NK-92 (cell line): Measurements from ENCODE around the gene SPC25.
"Not testable (repeated sequence)": the region's sequence is repeated elsewhere in the genome, so short reads cannot be mapped to it uniquely, and the experiment has no call there.

Source experiments
- DNase-seq: peaks from one replicate; lab custom pipeline; 2025; ENCODE audit not compliant: unreplicated experiment; lab: John Stamatoyannopoulos, UW

The SPC25 gene

DNA sequence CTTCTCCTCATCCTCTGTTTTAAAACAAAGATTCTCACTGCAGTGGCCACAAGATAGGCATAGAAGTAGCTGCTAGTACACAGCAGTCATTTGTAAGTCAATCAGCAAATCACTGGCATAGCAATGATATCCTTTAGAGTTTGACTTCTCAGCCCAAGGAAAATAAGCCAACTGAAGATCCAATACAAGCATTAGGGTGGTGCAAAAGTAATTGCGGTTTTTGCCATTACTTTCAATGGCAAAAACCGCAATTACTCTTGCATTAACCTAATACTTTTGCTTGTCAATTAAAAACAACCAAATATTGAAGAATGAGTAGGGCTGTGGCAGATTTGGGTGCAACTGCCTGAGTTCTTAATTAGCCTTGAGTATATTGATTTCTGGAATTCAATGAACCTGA, 13.7 kb upstream of the SPC25 start:
- no peak for DNase-seq

- no peak for DNase-seq
Observed at GRCh38 chr2:168901003-168901402, 10.8 kb upstream of the SPC25 start, which contains the start of gene G6PC2. Gene G6PC2 (plus strand): TSS chr2:168901291. CDS start chr2:168901332, 41 bp downstream.

GRCh38 chr2:168897449-168897848, 7.2 kb upstream of the SPC25 start:
- no peak for DNase-seq

GRCh38 chr2:168896783-168897182, 6.6 kb upstream of the SPC25 start:
- no peak for DNase-seq

DNA sequence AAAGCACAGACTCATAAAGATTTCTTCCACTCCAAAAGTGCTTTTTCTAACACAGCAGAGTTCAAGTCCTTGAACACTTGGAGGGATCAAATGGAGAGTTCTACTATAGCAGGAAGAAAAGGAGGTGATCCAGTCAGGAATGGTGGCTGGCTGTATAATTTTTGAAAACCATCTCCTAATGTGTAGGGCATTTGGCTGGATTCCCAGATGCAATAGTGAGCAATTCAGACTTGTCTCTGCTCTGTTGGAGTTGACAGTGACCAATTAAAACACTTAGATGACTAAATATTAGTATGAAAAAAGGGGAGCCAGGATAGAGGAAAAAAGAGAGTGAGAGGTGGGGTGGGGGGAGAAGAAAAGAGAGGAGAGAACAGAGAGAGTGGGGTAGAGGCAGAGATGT, 5.5 kb upstream of the SPC25 start:
- no peak for DNase-seq

GRCh38 chr2:168894720-168895119, 4.5 kb upstream of the SPC25 start:
- DNase-seq, result no peak

- DNase-seq, result no peak
Observed at GRCh38 chr2:168894101-168894500, 3.9 kb upstream of the SPC25 start.

- DNase-seq, result no peak
Observed at GRCh38 chr2:168892327-168892726, 2.1 kb upstream of the SPC25 start.

DNA sequence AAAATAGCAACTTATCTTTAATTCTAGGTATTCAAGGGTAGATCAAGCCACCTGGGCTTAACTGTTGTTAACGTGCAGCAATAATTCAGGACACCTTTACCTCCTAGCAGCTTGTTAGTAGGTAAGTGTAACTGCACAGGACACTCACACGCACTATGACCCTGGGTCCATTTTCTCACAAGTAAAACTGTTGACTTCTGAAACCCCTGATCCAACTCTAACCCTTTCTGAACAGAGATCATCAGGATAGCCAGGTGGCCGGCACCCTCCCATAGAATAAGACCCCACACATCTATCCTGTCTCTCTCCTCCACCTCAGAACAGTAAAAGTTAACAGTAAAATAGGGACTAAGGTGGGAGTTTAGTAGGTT, 610 bp downstream of the SPC25 start:
- no peak for DNase-seq

GRCh38 chr2:168884975-168885374, 5.3 kb downstream of the SPC25 start:
- DNase-seq, result no peak

DNA sequence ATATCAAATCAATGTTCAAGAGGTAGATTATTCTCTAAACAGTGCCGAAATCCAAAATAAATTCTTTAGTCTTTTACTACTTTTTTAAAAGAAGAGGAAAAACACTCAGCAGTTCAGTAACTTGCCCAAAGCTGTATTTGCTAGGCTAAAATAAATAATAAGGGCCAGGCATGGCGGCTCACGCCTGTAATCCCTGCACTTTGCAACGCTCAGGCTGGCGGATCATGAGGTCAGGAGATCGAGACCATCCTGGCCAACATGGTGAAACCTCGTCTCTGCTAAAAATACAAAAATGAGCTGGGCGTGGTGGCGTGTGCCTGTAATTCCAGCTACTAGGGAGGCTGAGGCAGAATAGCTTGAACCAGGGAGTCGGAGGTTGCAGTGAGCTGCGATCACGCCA, 8.1 kb downstream of the SPC25 start:
- DNase-seq, result not testable (repeated sequence)

GRCh38 chr2:168874368-168875054, 15.7 kb downstream of the SPC25 start:
- no peak for DNase-seq

DNA sequence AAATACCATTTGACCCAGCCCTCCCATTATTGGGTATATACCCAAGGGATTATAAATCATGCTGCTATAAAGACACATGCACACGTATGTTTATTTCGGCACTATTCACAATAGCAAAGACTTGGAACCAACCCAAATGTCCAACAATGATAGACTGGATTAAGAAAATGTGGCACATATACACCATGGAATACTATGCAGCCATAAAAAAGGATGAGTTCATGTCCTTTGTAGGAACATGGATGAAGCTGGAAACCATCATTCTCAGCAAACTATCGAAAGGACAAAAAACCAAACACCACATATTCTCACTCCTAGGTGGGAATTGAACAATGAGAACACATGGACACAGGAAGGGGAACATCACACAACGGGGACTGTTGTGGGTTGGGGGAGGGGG, 19.4 kb downstream of the SPC25 start:
- not testable (repeated sequence) for DNase-seq

GRCh38 chr2:168870369-168870768, 19.9 kb downstream of the SPC25 start:
- DNase-seq, result not testable (repeated sequence)

- not testable (repeated sequence) for DNase-seq
Observed at GRCh38 chr2:168867164-168867563, 23.1 kb downstream of the SPC25 start.

GRCh38 chr2:168858146-168858545, 32.1 kb downstream of the SPC25 start:
- DNase-seq, result no peak

DNA sequence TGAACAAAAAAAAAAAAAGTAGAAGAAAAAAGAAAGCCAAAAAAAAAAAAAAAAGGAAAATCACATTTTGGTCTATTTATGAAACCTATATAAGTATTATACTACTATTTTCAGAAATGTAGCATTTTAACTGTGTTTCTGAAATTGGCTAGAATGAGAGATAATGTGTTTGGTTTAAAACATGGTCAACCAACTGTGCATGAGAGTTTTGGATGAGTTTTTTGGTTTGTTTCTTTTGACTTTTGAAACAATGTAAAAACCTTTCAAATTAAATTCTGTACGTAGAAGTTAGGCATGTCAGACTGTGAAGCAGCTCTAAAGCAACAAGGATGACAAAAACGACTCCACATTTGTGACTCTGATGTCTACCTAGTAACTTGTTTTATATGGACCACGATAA, 34.6 kb downstream of the SPC25 start:
- no peak for DNase-seq

GRCh38 chr2:168854651-168855050, 35.6 kb downstream of the SPC25 start:
- DNase-seq, result no peak

DNA sequence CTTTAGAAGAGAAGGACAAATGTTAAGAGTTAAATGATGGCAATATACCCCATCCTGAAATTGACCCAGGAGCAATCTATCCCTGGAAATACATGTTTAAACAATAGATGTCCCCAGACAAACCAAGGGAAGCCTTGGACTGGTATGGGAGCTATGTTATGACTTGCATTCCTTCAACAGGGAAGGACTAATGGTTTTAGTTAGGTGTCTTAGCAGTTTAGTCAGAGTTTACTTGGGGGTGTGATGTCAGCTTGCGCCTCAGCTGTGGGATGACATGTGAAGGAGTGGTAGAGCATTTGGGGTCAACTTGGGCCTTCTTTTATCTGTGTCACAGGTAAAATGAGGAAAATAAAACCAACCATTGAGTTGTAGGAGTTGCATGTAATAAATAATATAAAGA, 36.8 kb downstream of the SPC25 start:
- DNase-seq, result no peak

- DNase-seq, result no peak
Observed at GRCh38 chr2:168852481-168852880, 37.7 kb downstream of the SPC25 start.

GRCh38 chr2:168851674-168852320, 38.4 kb downstream of the SPC25 start:
- DNase-seq, result no peak

DNA sequence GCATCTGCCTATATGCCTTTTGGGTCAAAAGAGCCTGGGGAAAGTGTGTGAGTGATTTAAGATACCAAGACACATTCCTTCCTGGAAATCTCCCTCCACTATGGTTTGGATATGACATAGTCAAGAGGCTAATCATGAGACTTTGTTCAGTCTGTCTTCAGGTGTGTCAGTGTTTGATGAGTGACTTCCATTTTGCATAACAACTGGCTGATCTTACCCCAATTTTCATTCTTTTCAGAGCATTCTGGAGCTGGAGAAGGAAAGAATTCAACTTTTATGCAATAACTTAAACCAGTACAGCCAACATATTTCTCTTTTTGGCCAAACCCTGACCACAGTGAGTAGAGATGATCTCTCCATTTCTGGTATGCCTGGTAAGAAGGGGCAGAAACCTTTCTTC, 39.4 kb downstream of the SPC25 start:
- no peak for DNase-seq

GRCh38 chr2:168849610-168850009, 40.6 kb downstream of the SPC25 start:
- no peak for DNase-seq
